Measurements from ENCODE around the gene CACNA2D1.

DNA sequence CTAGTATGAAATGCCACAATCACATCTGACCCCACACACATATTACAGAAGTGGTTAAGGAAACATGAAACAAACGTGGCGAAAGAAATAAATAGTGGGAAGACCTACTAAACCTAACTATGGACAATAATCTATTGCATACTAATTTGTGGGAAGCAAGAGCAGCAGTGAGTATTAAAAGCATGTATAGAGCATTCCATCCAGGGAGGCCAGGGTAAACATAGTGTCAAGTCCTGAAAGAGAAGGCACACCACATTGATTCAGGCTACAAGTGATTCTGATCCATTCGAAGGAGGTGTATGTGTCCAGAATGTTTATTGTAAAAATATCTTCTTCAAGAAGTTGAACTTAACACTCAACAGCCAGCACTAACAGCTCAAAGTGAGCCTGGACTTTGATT lies 29.2 kb downstream of the CACNA2D1 start:
- no peak for TF ChIP-seq CTCF (IDR thresholded peaks at IDR 0.05)
- no peak for TF ChIP-seq EP300 (IDR thresholded peaks at IDR 0.05)
- TF ChIP-seq POLR2AphosphoS5 (IDR thresholded peaks at IDR 0.05): no peak
